Measurements from ENCODE around the gene QSER1. TPM values are rescaled to one million over a fixed set of nuclear protein-coding genes. Genes with fewer than 3 reads are reported as not detected.
"Not testable (repeated sequence)": the region's sequence is repeated elsewhere in the genome, so short reads cannot be mapped to it uniquely, and the experiment has no call there.

Gene QSER1
- polyA plus RNA-seq, 2 donors, result 4.4 TPM

DNA sequence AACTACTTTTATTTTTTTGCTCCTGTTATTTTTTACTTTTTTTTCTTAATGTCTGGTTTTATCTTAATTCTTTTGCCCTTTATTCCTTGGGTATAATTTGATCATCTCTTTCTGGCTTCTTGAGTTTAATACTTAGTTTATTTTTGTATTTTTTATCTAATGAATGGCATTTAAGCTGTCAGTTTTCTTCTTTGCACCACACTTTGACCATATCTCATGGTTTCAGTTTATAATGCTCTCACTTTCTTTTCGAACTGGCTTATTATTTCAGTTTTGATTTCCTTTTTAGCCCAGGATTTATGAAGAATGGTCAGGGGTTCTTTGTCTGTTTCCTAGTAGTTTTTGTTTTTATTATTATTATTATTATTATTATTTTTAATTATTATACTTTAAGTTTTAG is 48.3 kb downstream of the QSER1 start:
- 81 to 84% methylated on average over 1 of the region's 1 CpG for WGBS, 2 donors

DNA sequence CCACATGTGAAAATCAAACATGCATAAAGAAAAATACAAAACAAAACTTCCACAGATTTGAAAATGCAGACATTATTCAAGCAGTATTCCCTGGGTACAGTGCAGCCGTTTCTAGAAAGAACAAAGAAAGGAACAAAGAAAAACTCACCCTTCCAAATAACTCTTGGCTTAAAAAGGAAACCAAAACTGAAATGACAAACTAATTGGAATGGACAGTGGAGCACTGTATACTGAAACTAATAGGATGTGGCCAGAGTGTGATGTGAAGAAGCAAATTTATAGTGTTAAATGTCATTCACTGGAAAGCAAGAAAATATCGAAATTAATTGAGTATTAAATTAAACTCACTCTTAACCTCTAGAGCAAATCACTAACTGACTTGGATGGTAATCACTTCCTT is 55.4 kb downstream of the QSER1 start:
- no peaks in the 10 kb centered on the region for H3K4me1 ChIP-seq (ENCODE audit: control insufficient read depth in 2 of 2, insufficient read depth in 2 of 2, low read length in 1 of 2)
- H3K27me3 ChIP-seq (ENCODE audit: control insufficient read depth in 1 of 2, insufficient read depth in 2 of 2, low read length in 2 of 2), result no peaks in the 10 kb centered on the region
- H3K36me3 ChIP-seq (ENCODE audit: control insufficient read depth in 2 of 2, insufficient read depth in 2 of 2, low read length in 1 of 2), result no peaks in the 10 kb centered on the region
- H3K9me3 ChIP-seq (ENCODE audit: control insufficient read depth in 2 of 2, insufficient read depth in 1 of 2, low read depth in 1 of 2, low read length in 1 of 2), result no peaks in the 10 kb centered on the region
- H3K27ac ChIP-seq (ENCODE audit: low read depth in 2 of 2, low read length in 1 of 2), result no peak overlapping the region
- 77 to 80% methylated on average over 2 of the region's 2 CpGs for WGBS, 2 donors
- H3K4me3 ChIP-seq (ENCODE audit: low read depth in 1 of 2, low read length in 2 of 2), result no peak overlapping the region

More for the DNA sequence above, 48.3 kb downstream of the QSER1 start:
- Histone ChIP-seq H3K27ac (ENCODE audit: low read depth in 2 of 2, low read length in 1 of 2) (no peak overlapping the region), H3K4me3 (ENCODE audit: low read depth in 1 of 2, low read length in 2 of 2) (no peak overlapping the region), H3K4me1 (ENCODE audit: control insufficient read depth in 2 of 2, insufficient read depth in 2 of 2, low read length in 1 of 2) (no peaks in the 10 kb centered on the region), H3K27me3 (ENCODE audit: control insufficient read depth in 1 of 2, insufficient read depth in 2 of 2, low read length in 2 of 2) (no peaks in the 10 kb centered on the region), H3K36me3 (ENCODE audit: control insufficient read depth in 2 of 2, insufficient read depth in 2 of 2, low read length in 1 of 2) (no peaks in the 10 kb centered on the region), H3K9me3 (ENCODE audit: control insufficient read depth in 2 of 2, insufficient read depth in 1 of 2, low read depth in 1 of 2, low read length in 1 of 2) (no peaks in the 10 kb centered on the region)

DNA sequence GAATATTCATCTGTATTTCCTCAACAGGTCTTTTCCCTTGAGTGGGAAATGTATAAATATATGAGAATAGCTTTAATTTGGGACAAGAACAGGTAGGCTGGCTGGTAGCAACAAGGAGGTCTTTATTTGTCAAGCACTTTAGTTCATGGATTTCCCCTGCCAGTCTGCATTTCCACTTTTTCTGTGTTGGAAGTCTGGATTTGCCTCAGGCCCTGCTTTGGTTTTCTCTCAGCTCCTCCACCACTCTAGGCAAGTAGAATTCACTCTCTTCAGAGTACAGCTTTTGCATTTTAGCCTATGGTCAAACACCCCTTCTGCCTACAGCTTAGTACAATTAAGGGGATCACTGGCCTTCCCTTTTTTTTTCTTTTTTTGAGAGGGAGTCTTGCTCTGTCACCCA is 57.1 kb downstream of the QSER1 start:
- no peaks in the 10 kb centered on the region for H3K4me1 ChIP-seq (ENCODE audit: control insufficient read depth in 2 of 2, insufficient read depth in 2 of 2, low read length in 1 of 2)
- H3K9me3 ChIP-seq (ENCODE audit: control insufficient read depth in 2 of 2, insufficient read depth in 1 of 2, low read depth in 1 of 2, low read length in 1 of 2), result no peaks in the 10 kb centered on the region
- H3K36me3 ChIP-seq (ENCODE audit: control insufficient read depth in 2 of 2, insufficient read depth in 2 of 2, low read length in 1 of 2), result no peaks in the 10 kb centered on the region
- H3K27ac ChIP-seq (ENCODE audit: low read depth in 2 of 2, low read length in 1 of 2), result no peak overlapping the region
- H3K4me3 ChIP-seq (ENCODE audit: low read depth in 1 of 2, low read length in 2 of 2), result no peak overlapping the region
- no peaks in the 10 kb centered on the region for H3K27me3 ChIP-seq (ENCODE audit: control insufficient read depth in 1 of 2, insufficient read depth in 2 of 2, low read length in 2 of 2)

DNA sequence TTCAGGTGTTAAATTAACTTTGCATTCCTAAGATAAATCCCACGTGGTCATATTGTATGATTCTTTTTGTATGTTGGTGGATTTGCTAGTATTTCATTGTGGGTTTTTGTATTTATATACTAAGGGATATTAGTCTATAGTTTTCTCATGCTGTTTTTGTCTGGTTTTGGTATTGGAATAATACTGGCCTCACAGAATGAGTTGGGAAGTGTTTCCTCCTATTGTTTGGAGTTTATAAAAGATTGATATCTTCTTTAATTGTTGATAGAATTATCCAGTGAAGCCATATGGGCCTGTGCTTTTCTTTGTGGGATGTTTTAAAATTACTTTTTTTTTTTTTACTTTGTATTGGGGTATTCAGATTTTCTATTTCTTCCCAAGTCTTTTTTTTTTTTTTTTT is 59.8 kb downstream of the QSER1 start:
- Histone ChIP-seq H3K9me3 (ENCODE audit: control insufficient read depth in 2 of 2, insufficient read depth in 1 of 2, low read depth in 1 of 2, low read length in 1 of 2) (no peaks in the 10 kb centered on the region), H3K4me1 (ENCODE audit: control insufficient read depth in 2 of 2, insufficient read depth in 2 of 2, low read length in 1 of 2) (no peaks in the 10 kb centered on the region), H3K27ac (ENCODE audit: low read depth in 2 of 2, low read length in 1 of 2) (no peak overlapping the region), H3K27me3 (ENCODE audit: control insufficient read depth in 1 of 2, insufficient read depth in 2 of 2, low read length in 2 of 2) (no peaks in the 10 kb centered on the region), H3K4me3 (ENCODE audit: low read depth in 1 of 2, low read length in 2 of 2) (no peak overlapping the region), H3K36me3 (ENCODE audit: control insufficient read depth in 2 of 2, insufficient read depth in 2 of 2, low read length in 1 of 2) (peaks cover 0 to 4% of the 10 kb centered on the region in 2 donors)
- 57 to 69% methylated on average over 1 of the region's 1 CpG for WGBS, 2 donors

DNA sequence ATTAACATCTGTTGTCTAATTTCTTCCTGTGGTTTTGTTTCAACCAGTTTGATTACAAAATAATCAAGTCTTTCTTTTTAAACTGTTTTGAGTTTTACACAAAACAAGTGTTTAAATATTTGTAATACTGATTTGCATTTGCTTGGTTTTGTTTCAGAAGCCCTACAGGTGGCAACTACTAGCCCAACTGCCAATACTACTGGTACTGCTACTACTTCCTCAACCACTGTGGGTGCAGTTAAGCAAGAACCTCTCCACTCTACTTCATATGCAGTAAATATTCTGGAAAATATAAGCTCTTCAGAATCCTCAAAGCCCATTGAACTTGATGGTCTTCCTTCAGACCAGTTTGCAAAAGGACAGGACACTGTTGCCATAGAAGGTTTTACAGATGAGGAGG is 61.1 kb downstream of the QSER1 start:
- Histone ChIP-seq H3K27me3 (ENCODE audit: control insufficient read depth in 1 of 2, insufficient read depth in 2 of 2, low read length in 2 of 2) (no peaks in the 10 kb centered on the region), H3K4me3 (ENCODE audit: low read depth in 1 of 2, low read length in 2 of 2) (no peak overlapping the region), H3K9me3 (ENCODE audit: control insufficient read depth in 2 of 2, insufficient read depth in 1 of 2, low read depth in 1 of 2, low read length in 1 of 2) (no peaks in the 10 kb centered on the region), H3K36me3 (ENCODE audit: control insufficient read depth in 2 of 2, insufficient read depth in 2 of 2, low read length in 1 of 2) (peaks cover 0 to 8% of the 10 kb centered on the region in 2 donors), H3K4me1 (ENCODE audit: control insufficient read depth in 2 of 2, insufficient read depth in 2 of 2, low read length in 1 of 2) (no peaks in the 10 kb centered on the region), H3K27ac (ENCODE audit: low read depth in 2 of 2, low read length in 1 of 2) (no peak overlapping the region)

DNA sequence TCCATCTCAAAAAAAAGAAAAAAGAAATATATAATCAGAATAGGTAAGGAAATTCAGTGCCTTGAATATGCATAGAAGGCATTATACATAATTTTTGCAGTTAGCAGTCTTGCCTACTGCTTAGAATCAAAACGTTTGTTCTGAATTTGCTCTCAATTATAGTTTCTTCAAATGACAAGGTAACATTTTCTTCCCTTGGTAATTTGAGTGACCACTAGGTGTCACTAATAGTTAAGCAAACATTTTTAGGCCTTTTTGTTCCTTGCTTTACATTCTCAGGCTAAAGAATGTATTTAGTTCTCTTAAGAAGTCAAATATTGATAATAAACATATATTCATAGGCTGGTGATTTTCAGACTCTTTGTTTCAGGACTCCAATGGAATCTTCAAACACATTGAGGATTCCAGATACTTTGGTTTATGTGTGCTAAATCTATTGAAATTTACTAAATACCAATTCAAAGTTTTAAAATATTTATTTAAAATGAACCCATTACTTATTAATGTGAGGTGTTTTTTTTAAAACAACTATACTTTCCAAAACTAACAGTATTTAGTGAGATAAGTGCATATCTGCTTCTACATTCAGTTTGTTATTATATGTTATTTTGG is 68.0 kb downstream of the QSER1 start:
- Histone ChIP-seq H3K9me3 (ENCODE audit: control insufficient read depth in 2 of 2, insufficient read depth in 1 of 2, low read depth in 1 of 2, low read length in 1 of 2) (no peaks in the 10 kb centered on the region), H3K4me1 (ENCODE audit: control insufficient read depth in 2 of 2, insufficient read depth in 2 of 2, low read length in 1 of 2) (no peaks in the 10 kb centered on the region), H3K27ac (ENCODE audit: low read depth in 2 of 2, low read length in 1 of 2) (no peak overlapping the region), H3K36me3 (ENCODE audit: control insufficient read depth in 2 of 2, insufficient read depth in 2 of 2, low read length in 1 of 2) (peaks cover 0 to 8% of the 10 kb centered on the region in 2 donors), H3K27me3 (ENCODE audit: control insufficient read depth in 1 of 2, insufficient read depth in 2 of 2, low read length in 2 of 2) (no peaks in the 10 kb centered on the region), H3K4me3 (ENCODE audit: low read depth in 1 of 2, low read length in 2 of 2) (no peak overlapping the region)
- WGBS, 2 donors, result 0 to 4% methylated on average over 1 of the region's 1 CpG

DNA sequence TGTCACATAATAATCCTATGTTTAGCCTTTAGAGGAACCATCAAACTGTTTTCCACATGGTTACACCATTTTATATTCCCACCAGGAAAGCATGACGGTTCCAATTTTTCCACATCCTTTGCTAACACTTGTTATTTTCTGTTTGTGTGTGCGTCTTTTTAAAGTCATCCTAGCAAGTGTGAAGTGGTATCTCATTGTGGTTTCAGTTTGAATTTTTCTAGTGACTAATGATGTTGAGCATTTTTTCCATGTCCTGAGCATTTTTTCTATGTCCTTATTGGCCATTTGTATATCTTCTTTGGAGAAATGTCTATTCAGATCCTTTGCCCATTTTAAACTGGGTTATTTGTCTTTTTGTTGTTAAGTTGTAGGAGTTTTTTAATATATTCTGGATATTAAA is 69.4 kb downstream of the QSER1 start:
- Histone ChIP-seq H3K36me3 (ENCODE audit: control insufficient read depth in 2 of 2, insufficient read depth in 2 of 2, low read length in 1 of 2) (peaks cover 0 to 3% of the 10 kb centered on the region in 2 donors), H3K27ac (ENCODE audit: low read depth in 2 of 2, low read length in 1 of 2) (no peak overlapping the region)
- WGBS, 2 donors, result 86 to 90% methylated on average over 2 of the region's 2 CpGs

DNA sequence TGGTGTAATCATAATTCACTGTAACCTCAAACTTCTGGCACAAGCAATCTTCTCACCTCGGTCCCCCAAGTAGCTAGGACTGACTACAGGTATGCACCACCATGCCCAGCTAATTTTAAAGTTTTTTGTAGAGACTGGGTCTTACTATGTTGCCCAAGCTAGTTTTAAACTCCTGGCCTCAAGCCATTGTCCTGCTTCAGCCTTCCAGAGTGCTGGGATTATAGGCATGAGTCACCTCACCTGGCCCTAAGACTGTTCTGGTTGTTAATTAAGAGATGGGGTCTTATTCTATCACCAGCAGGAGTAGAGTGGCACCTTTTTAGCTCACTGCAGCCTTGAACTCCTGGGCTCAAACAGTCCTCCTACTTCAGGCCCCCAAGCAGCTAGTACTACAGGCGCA is 71.1 kb downstream of the QSER1 start:
- no peak overlapping the region for H3K4me3 ChIP-seq (ENCODE audit: low read depth in 1 of 2, low read length in 2 of 2)
- H3K27me3 ChIP-seq (ENCODE audit: control insufficient read depth in 1 of 2, insufficient read depth in 2 of 2, low read length in 2 of 2), result no peaks in the 10 kb centered on the region
- H3K36me3 ChIP-seq (ENCODE audit: control insufficient read depth in 2 of 2, insufficient read depth in 2 of 2, low read length in 1 of 2), result no peaks in the 10 kb centered on the region
- 95 to 97% methylated on average over 2 of the region's 2 CpGs for WGBS, 2 donors
- no peaks in the 10 kb centered on the region for H3K9me3 ChIP-seq (ENCODE audit: control insufficient read depth in 2 of 2, insufficient read depth in 1 of 2, low read depth in 1 of 2, low read length in 1 of 2)
- no peaks in the 10 kb centered on the region for H3K4me1 ChIP-seq (ENCODE audit: control insufficient read depth in 2 of 2, insufficient read depth in 2 of 2, low read length in 1 of 2)
- H3K27ac ChIP-seq (ENCODE audit: low read depth in 2 of 2, low read length in 1 of 2), result no peak overlapping the region

More for the DNA sequence above, 69.4 kb downstream of the QSER1 start:
- Histone ChIP-seq H3K9me3 (ENCODE audit: control insufficient read depth in 2 of 2, insufficient read depth in 1 of 2, low read depth in 1 of 2, low read length in 1 of 2) (no peaks in the 10 kb centered on the region), H3K27me3 (ENCODE audit: control insufficient read depth in 1 of 2, insufficient read depth in 2 of 2, low read length in 2 of 2) (no peaks in the 10 kb centered on the region), H3K4me3 (ENCODE audit: low read depth in 1 of 2, low read length in 2 of 2) (no peak overlapping the region), H3K4me1 (ENCODE audit: control insufficient read depth in 2 of 2, insufficient read depth in 2 of 2, low read length in 1 of 2) (no peaks in the 10 kb centered on the region)

DNA sequence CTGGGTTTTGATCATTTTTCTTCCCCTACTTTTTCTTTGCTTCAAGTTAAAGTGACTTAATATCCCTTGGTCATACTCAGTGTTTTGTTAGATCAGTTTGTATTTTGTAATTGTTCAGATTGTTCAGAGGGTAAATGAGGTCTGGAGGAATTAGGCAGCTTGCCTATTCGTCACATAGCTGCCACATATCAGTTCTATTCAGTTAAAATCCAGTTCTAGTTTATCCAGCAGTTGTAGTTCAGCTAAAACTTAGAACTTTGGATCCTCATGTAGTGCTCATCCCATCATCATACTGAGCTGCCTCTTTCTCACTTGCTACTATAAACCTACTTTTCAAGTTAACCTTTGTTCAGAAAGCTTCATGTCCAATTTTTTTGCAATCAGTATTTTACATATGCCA is 75.9 kb downstream of the QSER1 start:
- Histone ChIP-seq H3K27me3 (ENCODE audit: control insufficient read depth in 1 of 2, insufficient read depth in 2 of 2, low read length in 2 of 2) (no peaks in the 10 kb centered on the region), H3K4me3 (ENCODE audit: low read depth in 1 of 2, low read length in 2 of 2) (no peak overlapping the region), H3K9me3 (ENCODE audit: control insufficient read depth in 2 of 2, insufficient read depth in 1 of 2, low read depth in 1 of 2, low read length in 1 of 2) (no peaks in the 10 kb centered on the region), H3K27ac (ENCODE audit: low read depth in 2 of 2, low read length in 1 of 2) (no peak overlapping the region), H3K4me1 (ENCODE audit: control insufficient read depth in 2 of 2, insufficient read depth in 2 of 2, low read length in 1 of 2) (no peaks in the 10 kb centered on the region), H3K36me3 (ENCODE audit: control insufficient read depth in 2 of 2, insufficient read depth in 2 of 2, low read length in 1 of 2) (peaks cover 3 to 4% of the 10 kb centered on the region in 2 donors)
- WGBS, 2 donors, result 68 to 74% methylated on average over 1 of the region's 1 CpG

DNA sequence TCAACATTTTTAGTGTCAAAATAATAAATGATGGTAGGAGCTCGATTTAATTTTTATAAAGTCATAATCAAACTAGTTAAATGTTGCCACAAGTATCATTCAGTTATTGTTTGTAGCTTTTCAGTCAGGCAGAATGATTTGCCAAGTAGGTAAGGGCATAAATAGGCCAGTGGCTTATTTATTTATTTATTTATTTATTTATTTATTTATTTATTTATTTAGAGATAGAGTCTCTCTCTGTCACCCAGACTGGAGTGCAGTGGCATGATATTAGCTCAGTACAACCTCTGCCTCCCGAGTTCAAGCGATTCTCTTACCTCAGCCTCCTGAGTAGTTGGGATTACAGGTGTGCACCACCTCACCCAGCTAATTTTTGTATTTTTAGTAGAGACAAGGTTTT is 79.6 kb downstream of the QSER1 start:
- not testable (repeated sequence) for H3K4me1 ChIP-seq (ENCODE audit: control insufficient read depth in 2 of 2, insufficient read depth in 2 of 2, low read length in 1 of 2); H3K4me3 ChIP-seq (ENCODE audit: low read depth in 1 of 2, low read length in 2 of 2); H3K27me3 ChIP-seq (ENCODE audit: control insufficient read depth in 1 of 2, insufficient read depth in 2 of 2, low read length in 2 of 2); H3K36me3 ChIP-seq (ENCODE audit: control insufficient read depth in 2 of 2, insufficient read depth in 2 of 2, low read length in 1 of 2); H3K9me3 ChIP-seq (ENCODE audit: control insufficient read depth in 2 of 2, insufficient read depth in 1 of 2, low read depth in 1 of 2, low read length in 1 of 2); H3K27ac ChIP-seq (ENCODE audit: low read depth in 2 of 2, low read length in 1 of 2)
- WGBS, 2 donors, result 96 to 97% methylated on average over 3 of the region's 3 CpGs
